ENCODE measurements around the gene STAG1.
"Not testable (repeated sequence)": the region's sequence is repeated elsewhere in the genome, so short reads cannot be mapped to it uniquely, and the experiment has no call there.

The STAG1 gene

DNA sequence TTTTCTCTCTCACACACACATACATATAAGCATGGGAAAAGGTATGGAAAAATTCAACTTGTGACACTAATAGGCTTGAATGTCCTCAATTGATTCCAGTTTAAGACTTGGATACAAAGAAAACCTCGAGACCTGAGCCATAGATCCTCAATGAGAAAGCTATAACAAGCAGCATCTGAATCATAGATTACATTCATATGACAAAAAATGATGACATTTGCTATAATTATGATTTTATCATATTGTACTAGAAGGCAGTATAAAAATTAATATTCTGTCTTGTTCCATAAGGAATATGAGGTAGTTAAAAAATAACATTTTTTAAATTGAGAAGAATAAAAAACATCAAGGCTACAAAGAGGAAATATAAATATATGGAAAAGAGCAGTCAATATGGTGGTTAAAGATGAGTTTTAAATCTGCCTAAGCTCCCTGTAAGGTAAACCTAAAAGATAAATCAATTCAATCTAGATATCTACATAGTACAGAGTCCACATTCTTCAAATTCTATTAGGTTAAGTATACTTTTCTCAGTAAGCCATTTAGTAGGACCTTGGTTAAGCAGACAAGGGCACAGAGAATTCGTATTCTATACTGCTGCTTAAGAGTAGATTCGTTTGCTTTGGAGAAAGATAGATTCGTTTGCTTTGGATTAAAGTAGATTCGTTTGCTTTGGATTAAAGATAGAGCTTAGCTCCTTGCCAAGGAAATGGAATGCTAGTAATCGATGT is 175.7 kb downstream of the STAG1 start:
- no peak for DNase-seq

DNA sequence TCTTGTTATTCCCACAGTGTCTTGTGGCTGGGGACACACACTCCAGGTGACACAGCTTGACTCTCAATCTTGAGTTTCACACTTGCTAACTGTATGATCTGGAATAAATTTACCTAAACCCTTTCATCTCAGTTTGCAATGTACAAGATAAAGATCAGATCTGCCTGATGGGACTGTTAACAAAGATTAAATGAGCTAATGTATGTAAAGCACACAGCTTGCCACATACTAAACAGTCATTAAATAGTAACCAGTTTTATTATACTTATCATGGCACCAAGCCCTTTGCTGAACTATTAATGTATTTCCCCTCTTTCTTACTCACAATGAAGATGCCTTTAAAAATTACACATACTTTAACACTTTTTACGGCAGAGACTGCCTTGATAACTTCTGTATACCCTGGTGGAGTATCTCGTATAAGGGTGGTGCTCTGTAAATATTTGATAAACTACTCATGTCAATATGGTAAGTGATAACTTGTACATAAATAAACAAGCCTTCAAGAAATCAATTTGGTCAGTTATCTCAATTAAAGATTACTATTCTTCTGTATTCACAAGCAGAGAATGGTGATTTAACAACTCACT is 184.5 kb downstream of the STAG1 start:
- no peak for DNase-seq

DNA sequence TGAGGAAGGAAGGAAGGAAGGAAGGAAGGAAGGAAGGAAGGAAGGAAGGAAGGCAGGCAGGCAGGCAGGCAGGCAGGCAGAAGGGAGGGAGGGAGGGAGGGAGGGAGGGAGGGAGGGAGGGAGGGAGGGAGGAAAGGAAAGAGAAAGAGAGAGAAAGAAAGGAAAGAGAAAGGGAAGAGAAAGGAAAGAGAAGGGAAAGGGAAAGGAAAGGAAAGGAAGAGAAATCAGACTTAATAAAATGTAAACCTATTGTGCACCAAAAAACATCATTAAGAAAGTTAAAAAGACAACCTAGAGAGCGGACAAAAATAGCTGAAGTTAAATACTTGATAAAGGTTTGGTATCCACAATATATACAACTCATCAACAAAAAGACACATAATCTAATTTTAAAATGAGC is 187.2 kb downstream of the STAG1 start:
- DNase-seq = not testable (repeated sequence)

DNA sequence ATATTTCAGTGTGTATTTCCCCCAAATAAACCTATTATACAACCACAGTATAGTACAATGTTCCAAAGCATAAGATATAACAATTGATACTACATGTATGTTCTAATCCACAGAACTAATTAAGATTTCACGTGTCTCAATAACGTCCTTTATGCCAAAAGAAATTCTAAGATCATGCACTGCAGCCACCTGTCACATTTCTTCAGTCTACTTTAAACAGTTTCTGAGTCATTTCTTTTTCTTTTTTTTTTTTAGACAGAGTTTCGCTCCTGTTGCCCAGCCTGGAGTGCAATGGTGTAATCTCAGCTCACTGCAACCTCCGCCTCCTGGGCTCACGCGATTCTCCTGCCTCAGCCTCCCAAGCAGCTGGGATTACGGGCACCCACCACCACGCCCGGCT is 190.2 kb downstream of the STAG1 start:
- DNase-seq = no peak

DNA sequence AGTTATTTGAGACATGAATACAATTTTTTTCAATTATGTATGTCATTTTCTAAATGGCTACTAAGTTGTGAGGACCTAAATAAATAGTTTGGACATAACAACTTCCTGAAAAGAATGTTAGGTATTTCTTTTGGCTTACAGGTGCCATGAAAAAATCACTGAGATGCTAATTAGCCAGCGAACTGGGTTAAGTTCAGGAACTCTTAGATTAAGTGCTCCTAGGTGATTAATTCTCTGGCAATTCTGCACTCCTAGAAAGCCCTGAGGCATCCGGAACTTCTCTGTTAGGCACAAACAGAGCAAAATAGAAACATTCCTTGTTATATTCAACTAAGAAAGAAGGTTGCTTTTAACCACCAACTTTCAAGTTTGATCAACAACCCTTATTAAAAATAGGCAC is 192.3 kb downstream of the STAG1 start:
- DNase-seq = no peak

DNA sequence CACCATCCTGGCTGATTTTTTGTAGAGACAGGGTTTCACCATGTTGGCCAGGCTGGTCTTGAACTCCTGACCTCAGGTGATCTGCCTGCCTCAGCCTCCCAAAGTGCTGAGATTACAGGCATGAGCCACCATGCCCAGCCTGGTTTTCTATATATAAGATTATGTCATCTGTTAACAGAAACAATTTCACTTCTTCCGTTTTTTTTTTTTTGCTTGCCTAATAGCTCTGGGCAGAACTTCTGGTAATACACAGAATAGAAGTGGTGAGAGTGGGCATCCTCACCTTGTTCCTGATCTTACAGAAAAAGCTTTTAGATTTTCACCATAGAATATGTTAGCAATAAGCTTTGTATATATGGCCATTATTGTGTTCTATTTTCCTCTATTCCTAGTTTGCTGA is 202.7 kb downstream of the STAG1 start:
- not testable (repeated sequence) for DNase-seq

DNA sequence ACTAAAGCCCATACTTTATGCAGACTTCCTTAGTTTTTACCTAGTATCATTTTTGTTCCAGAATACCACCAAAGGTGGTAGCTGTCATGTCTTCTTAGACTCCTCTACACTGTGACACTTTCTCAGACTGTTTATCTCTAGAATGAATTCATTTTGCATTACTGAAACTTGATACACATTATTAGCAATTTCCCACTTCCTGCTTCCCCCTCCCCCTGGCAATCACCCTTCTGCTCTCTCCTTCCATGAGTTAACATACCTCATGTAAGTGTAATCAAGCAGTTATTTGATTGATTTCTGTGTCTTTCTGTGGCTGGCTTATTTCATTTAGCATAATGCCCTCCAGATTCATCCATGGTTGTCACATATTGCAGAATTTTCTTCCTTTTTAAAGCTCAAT is 204.9 kb downstream of the STAG1 start:
- DNase-seq = no peak

DNA sequence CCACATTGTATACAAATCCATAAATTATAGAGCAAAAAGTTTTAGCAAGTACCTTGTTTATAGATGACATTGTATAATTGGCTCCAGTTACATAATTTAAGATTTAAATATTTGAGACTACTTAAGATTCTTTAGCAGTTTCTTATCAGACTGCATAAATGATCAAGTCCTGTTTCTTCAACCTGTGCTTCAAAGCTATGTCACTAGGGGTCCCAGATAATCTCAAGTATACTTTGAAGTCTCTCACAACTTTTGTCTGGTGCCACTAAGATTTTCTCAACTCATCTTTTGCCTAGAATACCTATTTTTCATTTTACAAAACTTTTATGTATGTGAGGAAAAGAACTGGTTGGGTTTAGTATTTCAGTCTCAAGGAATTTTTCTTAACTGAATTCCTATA is 205.5 kb downstream of the STAG1 start:
- DNase-seq = no peak

DNA sequence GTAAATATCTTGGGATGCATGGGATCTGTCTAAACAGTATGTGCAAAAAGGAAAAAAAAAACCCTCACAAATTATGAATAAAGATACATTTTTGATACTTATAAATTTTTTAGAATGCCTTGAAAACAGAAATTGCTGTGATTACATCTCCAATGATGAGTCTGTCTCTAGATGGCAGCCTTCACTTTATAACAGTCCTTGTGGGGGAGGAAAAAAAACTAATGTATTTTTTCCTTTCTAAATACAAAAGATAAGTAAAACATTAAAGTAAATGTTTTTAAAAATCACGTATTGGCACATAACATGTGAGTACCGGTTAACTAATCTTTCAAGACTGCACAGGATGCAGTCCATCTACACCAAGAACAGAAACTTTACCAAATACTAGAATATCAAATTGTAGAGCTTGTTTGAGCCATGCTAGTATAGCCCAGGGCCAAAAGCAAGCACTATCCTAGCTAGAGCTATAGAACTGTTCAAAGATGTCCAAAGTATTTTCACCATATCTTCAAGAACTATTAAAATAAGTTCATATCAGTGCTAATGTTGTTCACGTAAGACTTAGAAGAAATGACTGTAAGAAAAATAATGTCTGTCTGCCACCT is 206.4 kb downstream of the STAG1 start:
- no peak for DNase-seq

DNA sequence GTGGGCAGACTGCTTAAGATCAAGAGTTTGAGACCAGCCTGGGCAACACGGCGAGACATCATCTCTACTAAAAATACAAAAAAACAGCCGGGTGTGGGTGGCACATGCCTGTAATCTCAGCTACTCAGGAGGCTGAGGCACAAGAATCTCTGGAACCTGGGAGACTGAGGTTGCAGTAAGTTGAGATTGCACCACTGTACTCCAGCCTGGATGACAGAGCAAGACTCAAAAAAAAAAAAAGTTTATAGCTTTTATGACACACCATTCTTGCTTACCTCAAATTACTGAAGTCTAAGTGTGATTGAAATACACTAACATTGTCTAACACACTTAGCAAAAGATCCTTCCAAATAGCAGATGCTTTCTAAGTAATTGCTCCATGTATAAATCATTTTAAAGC is 207.6 kb downstream of the STAG1 start:
- DNase-seq = no peak

DNA sequence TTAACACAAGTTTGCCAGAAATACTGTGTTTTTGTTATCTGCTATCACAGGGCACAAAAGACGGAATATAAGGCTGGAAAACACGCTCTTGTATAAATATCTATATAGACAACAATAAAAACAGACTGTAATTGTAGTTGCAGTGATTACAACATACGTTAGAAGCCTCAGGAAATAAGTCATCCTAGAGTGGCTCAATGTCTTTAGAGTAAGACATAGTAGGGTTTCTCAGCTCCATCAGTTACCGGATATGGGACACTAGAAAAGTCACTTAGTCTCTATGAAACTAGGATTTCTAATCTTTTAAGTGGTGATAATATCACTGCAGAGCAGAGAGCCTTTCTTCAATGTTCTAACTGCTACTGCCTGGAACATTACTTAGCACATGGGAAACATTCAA is 208.8 kb downstream of the STAG1 start:
- DNase-seq = no peak

DNA sequence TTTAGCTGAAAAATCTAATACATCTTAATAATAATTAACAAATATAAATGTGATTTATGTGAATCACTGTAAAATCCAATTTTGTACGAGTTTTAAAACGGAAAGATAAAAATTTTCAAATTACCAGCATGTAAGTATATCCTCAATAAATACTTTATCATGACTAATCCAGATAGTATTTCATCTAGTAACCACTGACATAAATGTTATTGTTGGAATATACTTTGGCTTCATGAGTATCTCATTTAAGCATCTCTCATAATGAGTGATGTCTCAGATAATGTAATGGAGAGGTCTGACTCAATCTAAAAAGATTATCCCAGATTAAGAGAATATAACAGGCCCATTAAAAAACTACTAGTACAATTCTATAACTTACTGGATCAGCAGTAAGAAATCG is 216.3 kb downstream of the STAG1 start:
- DNase-seq = no peak

DNA sequence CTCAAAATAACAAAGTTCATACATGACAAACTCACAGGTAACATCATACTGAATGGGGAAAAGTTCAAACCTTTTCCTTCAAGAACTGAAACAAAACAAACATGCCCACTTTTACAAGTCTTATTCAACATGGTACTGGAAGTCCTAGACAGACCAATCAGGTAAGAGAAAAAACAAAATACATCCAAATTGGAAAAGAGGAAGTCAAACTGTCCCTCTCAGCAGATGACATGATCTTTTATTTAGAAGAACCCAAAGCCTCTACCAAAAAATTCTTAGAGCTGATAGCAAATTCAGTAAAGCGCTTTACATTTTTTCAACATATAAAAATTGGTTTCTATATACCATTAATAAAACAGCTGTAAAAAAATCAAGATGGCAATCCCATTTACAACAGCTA is 219.4 kb downstream of the STAG1 start:
- DNase-seq = no peak

DNA sequence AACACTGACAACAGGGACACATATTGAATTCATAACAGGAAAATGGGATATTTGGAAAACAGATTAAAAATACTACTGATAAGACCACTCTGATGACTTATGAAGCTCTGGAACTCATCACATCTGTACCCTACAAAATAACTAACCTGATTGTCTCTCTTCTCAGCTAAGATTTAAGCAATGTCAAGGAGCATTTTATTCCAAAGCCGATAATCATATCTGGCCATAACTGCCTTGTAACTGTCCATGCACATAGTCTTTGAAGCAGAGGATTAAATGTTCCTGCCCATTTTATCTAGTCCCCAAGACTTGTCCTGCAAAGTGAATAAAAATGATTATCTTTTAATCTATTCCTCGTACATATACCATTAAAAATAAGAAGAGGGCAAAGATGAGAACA is 234.1 kb downstream of the STAG1 start:
- no peak for DNase-seq

DNA sequence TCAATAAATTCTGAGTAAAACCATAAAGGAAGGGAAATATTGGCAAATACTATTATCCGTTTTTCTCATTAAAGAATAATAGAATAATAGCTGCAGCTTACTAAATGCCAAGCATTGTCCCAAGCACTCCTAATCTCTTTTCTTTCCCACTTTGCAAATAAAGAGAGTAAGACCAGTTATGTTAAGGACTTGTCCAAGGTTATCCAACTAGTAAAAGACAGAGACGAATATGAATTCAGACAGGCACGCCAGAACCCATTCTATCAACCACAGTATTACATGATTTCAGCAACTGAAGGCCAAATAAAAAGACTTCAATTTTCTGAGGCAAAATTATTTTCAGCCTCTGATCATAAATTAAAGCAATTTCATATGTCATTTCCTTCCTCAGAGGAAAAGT is 235.5 kb downstream of the STAG1 start:
- DNase-seq = no peak

DNA sequence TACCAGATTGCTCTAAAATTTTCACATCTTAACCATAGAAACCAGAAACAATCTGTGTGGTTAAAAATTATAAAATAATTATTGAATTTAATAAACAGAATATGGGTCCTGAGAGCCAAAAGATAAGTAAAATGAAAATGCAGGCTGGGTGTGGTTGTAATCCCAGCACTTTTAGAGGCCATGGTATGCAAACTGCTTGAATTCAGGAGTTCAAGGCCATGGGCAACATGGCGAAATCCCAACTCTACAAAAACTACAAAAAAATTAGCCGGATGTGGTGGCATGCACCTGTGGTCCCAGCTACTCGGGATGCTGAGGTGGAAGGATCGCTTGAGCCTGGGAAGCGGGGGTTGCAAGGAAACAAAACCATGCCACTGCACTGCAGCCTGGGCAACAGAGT is 236.1 kb downstream of the STAG1 start:
- DNase-seq = no peak

DNA sequence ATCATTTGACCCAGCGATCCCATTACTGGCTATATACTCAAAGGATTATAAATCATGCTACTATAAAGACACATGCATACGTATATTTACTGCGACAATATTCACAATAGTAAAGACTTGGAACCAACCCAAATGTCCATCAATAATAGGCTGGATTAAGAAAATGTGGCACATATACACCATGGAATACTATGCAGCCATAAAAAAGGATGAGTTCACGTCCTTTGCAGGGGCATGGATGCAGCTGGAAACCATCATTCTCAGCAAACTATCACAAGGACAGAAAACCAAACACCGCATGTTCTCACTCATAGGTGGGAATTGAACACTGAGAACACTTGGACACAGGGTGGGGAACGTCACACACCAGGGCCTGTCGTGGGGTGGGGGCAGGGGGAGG is 237.6 kb downstream of the STAG1 start:
- not testable (repeated sequence) for DNase-seq

DNA sequence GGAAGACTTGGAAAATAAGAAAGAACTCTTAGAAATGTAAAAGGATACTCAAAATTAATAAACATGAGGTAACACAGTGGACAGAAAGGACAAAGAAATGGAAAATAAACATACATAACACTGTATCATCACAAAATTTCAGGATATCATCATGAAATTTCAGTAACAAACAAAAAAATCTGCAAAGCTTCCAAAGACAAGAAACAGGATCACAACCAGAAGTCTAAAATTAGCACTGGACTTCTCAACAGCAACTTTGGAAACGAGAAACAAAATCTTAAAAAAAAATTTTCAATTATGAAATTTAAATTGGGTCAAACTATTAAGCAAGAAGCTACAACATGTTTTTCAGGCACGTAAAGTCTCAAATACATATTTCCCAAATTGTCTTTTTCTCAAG is 238.8 kb downstream of the STAG1 start:
- no peak for DNase-seq

DNA sequence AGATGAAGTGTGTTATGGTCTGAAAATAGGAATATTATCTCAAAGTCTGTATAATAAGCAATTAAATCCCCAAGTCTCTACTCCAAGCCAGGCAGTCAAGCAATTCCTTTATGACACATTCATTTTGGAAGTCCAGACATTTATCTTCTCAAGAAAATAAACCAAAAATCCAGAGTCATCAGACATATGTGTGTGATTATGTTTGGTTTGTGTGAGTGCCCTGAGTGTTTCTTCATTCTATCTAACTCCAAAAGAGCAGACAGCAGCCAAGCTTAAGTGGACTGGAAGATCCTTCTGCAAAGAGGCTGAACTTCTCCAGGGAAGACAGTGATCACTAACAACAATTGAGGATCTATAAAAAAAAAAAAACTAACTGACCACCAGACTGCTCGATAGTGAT is 239.8 kb downstream of the STAG1 start:
- DNase-seq = no peak

DNA sequence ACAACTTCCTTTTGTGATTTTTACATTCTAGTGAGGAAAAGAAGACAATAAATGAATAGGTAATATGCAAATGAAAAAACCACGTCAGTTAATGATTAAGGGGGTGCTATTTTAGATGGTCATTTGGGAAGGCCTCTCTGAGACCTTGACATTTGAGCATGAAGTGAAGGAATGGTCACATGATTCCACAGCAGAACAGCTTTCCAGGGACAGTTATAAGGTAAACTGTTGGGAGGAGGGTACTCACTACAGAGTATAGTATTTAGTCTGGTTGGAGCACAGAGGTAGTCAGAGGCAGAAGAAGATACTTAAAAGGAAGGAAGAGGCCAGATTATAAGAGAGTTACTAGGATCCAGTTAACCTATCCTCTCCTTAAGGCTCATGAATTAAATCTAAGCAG is 246.5 kb downstream of the STAG1 start:
- DNase-seq = no peak

DNA sequence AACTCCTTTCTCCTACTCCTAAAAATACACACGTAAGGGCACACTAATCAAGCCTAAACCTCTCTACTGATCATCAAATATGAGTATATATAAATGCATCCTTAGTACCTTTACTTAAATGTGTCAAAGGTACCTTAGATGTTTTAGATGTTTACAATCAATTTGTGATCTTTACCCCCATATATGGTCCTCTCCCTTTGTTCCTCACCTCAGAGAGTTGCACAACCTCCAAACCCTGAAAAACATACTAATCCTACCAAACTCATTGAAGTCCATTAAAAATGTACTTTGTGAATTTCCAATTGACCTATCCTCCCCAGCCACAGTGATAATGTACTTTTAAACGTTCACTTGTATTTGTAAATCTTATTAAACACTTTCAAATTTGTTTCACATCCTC is 249.1 kb downstream of the STAG1 start:
- no peak for DNase-seq

DNA sequence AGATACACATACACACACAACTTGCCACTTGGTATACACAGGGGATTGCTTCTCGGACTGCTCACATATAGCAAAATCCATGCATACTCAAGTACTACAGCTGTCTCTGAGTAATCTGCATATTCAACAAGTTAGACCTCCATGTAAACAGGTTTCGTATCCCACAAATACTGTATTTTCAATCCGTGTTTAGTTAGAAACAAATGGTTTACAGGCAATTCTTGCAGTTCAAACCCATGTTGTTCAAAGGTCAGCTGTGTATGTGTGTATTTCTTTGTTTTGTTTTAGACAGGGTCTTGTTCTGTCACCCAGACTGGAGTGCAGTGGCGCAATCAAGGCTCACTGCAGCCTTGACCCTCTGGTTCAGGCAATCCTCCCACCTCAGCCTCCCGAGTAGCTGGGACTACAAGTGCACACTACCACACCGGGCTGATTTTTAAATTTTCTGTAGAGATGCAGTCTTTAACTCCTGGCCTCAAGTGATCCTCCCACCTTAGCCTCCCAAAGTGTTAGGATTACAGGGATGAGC is 253.2 kb downstream of the STAG1 start:
- DNase-seq = no peak

DNA sequence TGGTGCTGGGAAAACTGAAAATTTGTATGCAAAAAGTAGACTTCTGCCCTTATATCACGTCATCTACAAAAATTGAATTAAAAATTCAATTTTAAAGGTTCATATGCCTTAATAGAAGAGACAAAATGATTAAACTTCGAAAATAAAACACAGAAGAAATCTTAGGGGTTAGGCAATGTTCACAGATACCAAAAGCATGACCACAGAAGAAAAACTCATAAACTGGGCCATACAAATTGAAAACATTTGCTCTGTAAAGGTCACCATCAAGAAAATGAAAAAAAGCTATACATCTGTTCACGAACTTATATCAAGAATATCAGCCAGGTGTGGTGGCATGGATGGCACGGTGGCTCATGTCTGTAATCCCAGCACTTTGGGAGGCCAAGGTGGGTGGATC is 257.0 kb downstream of the STAG1 start:
- DNase-seq = no peak

DNA sequence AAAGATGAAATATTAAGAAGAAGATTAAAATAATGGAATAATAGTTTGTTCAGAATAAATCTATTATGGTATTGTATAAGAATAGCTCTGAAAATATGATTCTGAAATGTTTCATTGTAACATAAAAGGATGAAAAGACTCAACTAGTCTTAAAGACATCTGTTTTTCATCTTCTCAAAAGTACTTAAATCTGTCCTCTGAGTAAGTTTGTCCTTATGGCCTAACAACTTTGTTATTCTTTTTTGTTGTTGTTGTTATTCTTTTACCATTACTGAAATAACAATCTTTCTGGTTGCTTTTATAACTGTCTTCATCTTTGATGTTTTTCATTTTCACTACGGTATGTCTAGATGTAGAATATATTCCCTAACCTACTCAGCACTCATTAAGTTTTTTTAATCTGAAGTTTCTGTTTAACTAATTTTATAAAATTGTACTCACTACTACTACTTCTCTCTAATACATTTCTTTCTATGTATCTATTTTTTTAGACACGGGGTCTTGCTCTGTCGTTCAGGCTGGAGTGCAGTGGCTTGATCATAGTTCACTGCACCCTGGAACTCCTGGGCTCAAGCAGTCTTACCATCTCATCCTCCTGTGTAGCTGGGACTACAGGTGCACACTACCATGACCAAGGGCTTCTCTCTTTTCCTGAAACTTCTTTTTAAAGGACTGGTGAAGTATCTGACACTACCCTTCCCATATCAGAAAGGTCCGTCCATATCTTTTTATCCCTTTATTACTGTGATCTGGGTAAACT is 261.4 kb downstream of the STAG1 start:
- no peak for DNase-seq

Measured in NCI-H1694 (cell line).